AG08395 (cell line): ENCODE data around the gene CEP63.
"Not testable (repeated sequence)": the region's sequence is repeated elsewhere in the genome, so short reads cannot be mapped to it uniquely, and the experiment has no call there.

ENCODE experiments used
- DNase-seq: peaks from one replicate; pipeline ENCODE4 v3.0.0; 2012; ENCODE audit warnings: mixed read lengths, low spot score

Gene CEP63

DNA sequence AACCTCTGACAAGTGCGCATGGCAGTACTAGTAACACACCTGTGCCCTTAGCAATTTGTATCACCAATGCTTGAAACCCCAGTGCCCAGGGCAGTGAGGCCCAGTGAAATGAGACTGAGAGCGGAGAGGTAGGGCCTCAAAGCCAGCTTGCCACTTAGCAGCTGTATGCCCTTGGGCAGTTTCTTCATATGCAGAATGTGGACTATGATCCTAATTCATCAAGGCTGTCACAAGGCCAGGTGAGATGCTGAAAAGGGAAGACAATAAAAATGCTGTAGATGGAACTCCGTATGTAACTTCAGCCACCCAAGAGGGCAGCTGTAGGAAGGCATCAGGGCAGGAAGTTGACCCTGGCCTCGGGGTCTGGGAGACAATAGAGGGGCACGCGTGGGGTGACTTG, 90.6 kb downstream of the CEP63 start:
- DNase-seq: no peak

DNA sequence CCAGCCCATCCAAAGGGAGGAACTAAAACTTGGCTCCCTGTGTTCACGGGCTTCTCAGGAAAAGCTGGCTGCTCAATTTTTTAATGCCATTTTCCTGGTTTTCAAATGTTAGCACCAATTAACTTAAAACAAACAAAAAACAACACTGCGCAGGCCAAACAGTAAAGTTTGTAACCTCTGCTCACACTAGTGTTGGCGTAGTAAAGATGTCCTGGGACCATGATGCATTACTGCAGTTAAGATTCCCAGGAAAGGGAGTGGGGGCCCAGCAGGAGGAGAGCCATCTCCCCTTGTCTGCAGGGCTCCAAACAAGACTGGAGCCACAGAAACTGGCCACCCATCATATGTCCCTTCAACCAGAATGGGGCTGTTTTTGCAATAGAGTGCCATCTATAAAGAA, 91.0 kb downstream of the CEP63 start:
- DNase-seq: no peak

DNA sequence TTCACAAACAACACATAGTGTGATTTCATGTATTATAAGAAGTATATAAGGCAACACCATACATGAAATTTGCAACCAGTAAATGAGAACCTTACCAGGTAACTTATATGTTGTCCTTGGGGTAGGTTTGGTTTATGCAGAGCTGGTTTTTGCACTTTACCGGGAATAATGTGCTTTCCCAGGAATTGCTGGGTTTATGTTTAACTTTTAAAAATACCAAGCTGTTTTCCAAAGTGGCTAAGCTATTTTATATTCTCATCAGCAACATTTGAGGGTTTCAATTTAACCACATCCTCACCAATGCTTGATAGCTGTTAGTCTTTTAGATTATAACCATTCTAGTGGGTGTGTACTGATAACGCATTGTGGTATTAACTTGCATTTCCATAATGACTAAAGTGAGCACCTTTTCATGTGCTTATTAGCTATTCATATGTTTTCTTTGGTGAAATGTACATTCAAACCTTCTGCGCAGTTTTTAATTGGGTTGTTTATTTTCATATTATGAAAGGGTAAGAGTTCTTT, 93.3 kb downstream of the CEP63 start:
- DNase-seq: no peak

DNA sequence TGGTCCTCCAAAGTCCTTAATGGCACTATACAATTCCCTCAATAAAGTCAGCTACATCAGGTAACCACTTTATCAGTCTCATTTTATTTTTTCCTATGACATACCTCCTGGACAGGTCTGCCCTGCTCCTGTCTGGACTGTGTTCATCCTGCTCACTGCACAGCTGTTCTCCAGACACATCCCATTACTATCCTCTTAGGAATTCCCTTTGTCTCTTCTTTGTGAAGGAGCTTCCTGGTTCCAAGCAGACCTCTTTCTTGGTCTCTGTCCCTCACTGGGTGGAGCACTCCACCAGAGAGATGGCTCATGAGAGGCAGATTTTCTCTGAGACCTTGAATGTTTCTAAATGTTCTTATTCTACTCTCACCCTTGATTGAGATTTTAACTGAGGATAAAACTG, 104.9 kb downstream of the CEP63 start:
- DNase-seq: peak; percentile 21

DNA sequence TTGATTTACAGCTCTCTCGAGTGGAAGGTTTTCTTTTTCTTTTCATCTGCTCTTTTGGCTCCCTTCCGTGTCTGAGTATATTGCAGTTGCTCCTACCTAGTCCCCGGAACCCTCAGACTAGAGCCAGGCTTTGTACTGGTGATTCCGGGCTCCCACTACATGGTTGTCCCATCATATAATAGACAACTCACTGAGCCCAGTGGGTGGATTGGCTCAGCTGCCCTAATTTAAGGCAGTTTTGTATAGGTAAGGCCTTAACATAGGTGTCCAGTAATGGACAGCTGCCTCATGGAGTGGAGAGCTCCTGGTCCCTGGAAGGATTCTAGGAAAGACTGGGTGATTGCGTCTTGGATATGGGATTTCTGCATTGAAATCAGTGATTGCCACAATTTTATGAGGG, 106.9 kb downstream of the CEP63 start:
- DNase-seq: no peak

DNA sequence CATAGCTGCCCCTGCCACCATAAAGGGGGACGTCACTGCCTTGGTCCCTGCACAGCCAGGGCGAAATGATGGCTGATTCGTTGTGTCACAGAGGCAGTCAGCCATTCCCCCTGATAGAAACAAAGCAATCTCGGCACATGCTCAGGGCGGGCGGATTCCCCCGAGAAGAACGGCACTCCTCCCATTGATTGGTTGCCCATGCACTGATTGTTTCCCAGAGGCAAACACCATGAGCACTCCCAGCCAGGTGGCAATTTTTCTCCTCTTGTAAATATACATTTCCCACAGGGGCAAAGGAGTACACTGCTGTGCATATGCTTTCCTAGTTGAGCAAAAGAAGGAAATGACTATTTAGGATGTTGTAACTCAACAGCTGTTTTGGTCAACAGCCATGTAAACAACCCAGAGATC, 108.5 kb downstream of the CEP63 start:
- DNase-seq: no peak

DNA sequence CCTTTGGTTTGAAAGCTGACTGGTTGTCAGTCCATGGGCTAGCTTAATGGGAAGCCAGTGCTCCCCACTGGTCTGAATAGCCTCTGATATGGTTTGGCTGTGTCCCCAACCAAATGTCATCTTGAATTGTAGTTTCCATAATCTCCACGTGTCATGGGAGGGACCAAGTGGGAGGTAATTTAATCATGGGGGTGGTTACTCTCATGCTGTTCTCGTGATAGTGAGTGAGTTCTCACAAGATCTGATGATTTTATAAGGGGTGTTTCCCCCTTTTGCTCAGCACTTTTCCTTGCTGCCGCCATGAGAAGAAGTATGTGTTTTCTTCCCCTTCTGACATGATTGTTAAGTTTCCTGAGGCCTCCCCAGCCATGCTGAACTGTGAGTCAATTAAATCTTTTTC, 109.1 kb downstream of the CEP63 start:
- not testable (repeated sequence) for DNase-seq

DNA sequence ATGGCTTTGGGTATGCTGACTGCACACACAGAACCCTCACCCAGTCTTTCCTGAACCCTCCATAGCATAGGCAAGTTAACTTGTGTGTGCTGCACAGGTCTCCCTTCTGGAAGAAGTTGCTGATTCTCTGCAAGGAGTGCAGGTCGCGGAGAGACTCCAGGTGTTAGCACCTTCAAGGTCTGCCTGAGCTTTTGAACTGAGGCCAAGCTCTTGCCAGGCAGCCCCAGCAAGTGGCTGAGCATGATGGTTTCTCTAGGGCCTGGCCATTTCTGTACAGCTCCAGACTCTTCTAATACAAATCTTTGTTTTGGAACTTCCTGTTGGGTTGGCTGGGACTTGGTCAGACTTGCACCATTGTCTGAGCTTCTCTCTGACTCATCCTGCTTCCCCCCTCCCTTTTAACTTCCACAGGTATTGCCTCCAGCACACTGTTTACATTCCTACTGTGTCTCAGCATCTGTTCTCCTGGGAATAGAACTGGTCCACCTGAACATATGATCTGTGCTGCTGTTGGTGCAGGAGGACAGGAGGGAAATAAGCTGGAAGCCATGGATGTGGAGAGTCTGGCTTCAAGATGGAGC, 111.6 kb downstream of the CEP63 start:
- no peak for DNase-seq

DNA sequence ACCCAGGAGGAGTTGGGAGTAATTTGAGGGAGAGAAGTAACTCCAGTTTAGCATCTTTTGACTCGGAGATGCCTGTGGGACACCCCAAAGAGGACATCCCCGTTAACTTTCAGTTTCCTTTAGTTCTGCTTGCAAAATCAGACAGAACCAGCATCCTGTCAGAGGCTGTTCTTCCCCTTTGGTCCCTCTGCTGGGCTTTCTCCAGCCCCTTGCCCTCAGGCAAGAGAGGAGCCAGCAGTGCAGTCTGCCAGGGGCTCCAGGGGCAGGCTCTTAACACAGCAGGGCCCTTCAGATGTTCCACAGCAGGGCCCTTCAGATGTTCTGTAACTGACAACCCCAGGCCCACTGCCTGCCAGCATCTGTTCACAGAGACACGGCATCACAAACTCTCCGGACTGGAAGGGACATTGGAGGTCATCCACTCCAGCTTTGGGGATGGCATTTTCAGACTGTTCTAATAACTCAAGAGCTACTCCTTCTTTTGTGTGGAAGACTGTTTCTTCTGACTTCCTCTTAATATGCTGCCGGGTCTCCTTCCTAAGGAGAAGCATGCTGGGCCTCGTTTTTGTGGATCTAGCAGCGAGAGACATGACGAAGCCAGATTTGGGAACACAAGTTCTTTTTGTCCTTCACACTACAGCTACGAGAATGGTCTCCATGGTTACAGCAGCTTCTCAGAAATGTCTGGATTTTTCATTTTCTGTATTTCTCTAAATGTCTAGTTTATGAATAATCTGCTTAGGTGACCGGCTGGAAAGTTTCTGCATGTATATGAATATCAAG, 113.1 kb downstream of the CEP63 start:
- no peak for DNase-seq

DNA sequence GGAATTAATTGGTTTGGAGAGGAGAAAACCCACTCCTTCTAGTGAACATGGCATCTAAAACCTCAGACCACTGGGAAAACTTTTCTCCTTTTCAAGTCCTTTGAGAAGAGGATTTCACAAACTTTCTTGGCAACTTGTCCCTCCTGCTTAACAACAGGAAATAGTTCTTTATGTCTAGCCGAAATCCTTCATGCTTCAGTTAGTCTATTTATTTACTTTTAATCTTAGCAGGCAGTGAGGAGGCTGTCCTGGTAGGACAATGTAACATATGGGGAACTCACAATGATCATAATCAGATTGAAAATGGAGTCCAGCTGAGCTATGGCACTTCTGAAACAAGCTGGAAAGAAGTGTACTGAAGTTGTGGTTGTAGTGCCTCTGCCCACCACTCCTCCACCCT, 114.3 kb downstream of the CEP63 start:
- no peak for DNase-seq

DNA sequence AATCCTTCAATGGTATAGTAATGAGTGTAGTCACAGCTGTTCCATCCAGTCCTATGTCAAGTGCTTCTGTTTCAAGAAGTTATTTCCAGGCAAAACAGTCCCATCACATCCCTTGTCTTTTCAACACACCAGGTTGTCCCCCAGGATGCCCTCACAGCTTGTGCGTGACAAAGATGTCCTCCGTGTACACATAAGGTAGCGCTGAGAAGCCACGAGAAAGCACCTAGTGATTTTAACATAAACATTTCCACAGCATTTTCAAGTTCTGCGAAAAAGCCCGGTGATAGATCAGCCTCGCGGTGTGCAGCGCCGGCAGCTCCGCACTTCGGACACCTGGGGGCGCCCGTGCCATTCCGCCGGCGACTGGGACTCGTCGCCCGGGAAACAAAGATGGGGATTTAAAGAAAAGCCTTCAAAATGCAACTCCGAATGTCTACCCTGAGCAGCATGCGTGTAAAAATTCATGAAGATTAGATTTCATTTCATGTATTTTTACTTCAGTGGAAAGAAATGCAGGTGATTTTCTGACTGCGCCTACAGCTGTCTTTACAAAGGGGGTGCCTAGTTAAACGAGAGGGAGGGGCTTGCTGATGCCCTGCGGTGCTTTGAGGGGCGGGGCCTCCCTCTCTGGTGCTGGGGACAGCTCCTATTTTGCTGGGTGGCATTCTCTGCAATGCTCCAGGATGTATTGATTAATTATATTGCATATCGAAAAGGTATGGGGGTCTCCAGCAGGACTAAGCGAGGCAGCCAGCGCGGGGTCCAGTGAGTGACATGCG, 115.0 kb downstream of the CEP63 start:
- DNase-seq: peak; percentile 88

DNA sequence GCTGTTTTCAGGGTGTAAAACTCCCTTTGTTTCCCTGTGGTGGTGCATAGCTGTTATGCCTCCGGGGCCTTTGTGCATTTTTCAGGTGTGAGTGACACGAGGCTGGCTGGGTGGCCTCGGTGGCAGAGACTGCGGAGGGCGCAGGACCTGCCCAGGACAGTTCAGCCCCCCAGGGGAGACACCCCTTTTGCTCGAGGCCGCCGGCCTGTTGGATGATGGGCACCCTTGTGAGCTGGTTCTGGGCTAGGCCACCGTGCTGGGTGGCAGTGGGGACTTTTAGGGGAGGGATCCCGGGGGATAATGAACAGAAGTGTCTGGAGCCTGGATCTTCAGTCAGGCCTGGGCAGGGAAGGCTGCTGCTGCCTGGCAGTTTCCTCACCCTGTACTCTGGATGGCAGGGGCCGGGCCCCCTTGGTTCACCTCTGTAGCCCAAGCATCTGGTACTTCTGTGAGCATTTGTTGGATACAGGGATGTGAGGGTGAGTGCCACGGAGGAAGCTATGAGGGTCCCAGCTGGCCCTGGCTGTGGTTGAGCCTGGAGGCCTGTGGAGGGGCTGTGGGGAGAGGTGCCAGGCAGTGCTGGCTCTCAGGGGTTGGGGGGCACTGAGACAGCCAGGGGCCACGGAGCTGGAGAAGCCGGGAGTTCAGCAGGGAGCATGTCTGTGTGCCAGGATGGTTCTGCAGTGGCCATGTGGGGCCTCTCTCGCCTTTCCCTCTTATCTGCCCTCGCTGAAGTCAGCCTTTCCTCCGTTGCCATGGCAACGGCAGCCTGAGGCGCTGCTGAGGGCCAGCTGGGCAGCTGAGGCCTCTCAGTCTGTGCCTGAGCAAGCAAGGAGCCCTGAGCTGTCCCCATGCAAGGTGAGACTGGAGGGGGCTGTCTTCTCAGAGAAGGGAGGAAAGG, 115.9 kb downstream of the CEP63 start:
- DNase-seq: peak; percentile 67

DNA sequence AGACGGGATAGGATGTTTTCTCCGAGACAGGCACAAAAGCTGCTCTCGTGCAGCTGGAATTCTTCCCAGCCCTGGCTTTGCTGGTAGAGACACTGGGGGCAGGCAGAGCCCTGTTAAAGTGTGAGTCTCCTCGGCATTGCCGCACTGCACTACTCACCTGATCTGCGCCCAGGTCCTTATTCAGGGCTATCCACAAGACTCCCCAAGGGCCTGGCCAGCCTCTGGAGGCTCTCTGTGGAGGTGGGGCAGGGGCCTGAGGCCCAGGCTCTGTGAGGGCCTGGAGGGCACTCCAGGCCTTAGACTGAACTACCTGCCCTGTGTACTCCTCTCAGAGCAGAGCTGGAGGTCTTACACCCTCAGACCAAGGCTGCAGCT, 116.6 kb downstream of the CEP63 start:
- DNase-seq: no peak

DNA sequence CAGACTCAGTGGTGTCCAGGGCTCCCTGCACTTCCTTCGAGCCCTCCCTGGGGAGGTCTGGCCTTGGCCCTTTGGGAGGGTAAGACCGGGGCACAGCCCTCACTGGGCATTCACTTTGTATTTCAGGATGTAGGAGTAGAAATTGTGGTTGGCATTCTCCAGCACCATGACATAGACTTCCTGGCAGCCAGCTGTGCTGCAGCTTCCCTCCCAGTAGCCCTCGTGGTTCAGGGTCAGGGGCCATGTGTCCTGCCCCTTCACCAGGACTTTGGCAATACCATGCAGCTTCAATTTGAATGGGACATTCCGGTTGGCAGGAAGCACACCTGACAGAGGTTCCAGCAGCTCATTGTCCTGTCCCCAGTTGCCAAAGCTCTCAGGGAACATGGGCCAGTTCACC, 117.6 kb downstream of the CEP63 start:
- DNase-seq: no peak

DNA sequence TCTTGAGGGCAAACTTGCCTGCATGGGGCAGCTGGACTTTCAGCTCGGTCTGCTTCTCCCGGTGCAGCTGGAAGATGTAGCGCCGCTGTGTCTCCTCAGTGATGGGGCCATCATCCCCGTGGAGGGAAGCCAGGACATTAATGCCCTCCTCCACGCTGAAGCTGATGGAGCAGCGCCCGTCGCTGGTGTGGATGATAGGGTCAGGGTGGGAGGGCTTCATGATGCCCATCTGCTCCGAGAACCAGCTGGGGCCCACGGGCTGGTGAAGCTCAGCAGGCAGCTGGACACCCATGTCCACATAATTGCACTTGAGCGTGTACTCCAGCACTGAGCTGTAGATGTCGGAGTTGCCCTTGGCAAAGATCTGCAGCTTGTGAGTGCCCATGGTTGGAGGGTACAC, 118.1 kb downstream of the CEP63 start:
- no peak for DNase-seq

DNA sequence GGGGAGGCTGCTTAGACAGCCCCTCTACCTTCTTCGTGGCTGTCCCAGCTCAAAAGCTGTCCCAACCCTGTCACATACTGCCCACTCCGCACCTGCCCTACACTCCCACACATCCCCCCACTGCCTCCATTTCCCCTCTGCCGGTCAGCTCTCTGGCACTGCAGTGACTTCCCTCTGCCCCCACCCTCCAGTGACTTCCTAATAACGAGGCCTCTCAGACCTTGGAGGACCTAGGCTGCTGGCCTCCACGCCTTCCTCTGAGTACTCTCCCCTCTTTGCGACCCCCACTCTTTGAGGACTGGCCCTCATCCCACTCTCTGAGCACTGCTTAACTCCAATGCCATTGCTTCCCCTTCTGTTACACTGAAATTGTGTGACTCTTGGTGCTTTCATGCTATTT, 119.7 kb downstream of the CEP63 start:
- no peak for DNase-seq

DNA sequence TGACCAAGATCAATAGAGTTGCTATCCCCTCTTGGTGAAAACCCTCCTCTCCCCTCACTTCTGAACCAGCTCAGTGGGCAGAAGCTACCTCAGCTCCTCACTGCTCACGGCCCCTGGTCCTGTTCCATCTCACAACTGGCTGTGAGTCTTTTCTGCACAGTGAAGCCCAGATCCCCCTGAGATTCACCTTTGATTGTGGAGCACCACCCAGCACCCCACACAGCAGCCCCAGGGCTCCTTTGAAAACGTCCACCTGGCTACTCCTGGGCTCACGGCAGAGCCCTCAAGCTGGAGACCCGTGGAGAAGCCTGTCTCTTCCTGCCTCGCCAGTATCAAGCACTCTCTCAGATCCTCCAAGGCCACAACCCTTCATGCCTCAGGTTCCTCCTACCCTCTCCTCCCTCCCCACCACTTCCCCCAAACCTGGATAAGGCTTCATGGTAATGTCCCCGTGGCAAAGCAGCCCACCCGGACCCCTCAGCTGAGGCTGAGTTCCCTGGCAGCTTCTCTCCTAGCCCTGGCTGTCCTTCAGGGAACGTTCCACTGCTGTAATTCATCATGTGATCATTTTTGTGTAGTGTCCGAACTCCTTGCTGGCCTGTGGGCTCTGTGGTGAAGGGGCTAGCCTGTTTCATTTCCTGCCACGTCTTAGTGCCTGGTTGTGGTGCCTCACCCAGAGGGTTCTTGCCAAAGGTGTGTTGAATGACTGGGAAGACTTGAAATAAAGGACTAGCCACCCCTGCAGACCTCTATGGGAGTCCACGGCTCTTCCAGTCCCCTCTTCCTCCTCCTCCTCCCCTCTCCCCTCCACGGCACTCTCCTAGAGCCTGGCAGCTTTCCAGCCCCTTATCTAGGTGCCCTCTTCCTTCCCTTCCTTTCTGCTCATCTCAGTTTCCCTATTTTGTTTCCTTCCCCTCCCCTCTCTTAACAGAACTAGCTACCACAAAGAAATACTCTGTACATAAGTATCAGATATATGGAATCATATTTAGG, 120.5 kb downstream of the CEP63 start:
- DNase-seq: no peak

DNA sequence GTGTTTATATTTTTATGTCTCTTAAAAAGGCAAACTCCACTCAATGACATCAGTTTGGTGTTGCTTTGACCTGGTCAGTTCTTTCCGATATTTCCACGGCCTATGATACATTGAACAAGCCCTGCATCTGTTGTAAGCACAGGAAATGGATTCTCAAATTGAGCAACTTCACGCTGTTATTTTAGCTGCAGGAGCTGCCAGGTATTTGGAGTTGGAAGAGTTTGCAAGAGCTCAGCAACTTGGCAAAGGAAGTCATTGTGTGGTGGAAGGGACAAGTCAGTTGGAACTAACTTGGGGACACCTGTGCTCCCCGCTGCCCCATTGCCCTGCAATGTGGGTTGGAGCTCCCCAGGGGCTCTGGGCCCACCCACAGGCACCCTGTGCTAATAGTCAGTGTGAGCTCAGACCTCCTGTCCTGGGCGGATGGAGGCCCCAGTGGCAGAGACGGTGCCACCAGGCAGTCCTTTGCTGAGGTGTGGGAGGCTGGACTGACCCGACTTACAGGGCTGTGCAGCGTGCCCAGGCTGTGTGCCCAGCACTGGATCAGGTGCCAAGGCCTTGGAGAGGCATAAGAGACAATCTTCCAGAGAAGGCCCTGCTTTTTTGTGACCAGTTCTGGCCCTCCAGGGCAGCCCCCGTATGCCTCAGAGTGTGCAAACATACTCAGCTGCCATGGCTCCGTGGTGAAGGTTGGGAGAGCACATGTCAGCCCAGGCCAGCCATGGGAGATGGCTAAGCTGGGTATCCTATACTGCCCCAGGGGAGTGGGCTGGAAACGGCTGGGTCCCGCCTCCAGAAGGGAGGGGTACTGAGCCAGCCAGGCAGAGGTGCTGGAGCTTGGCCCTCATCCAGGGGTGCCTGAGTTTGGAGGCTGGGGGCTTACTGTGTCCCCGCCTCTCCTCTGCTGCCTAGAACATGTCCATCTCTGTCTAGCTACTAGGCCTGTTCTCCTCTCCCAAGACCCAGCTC, 121.5 kb downstream of the CEP63 start:
- DNase-seq: no peak

DNA sequence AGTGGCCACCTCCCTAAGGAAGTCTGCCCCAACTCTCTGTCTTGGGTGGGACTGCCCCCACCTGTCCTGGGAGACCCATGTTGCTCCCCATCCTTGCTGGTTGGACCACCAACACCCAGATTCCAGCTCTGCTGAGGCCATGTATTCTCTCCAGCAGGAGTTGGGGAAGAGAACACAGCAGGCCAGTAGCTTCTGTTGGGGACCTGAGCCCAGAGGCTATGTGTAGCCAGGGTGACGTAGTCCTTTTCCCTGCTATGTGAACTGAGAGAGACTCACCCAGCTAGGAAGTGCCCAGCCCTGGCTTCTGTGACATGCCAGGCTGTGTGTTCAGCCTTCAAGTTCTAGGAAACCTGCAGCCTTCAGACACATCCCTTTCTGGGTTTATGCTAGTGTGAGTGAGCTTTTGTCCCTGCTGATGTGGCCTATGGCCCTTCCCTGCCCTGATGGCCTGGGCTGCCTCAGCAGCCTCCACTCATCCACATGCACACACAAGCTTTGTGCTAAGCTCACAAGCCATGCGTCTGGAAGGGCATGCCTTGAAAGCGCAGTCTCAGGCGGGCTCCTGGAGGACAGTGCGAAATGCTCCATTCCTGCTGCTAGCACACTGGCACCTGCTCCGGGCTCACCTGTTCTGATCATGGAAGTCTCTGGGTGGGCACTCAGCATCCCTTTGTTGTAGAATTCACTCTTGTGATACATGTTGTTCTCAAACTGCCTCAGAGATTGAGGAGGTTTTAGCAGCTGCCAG, 122.3 kb downstream of the CEP63 start:
- DNase-seq: no peak
